IPS-11a (cell line): Measurements from ENCODE around the gene CNTNAP2.
A peak's percentile ranks its signal among the peaks of the same experiment; 100 is the strongest.

Source experiments
- H3K4me3 ChIP-seq: one replicate; pipeline ENCODE4 v1.5.1; 2013; ENCODE audit warnings: low read depth, low read length, control low read depth

CNTNAP2 gene

GRCh38 chr7:148340438-148341280 lies 2224.1 kb downstream of the CNTNAP2 start:
- H3K4me3 ChIP-seq: peak overlapping the region; percentile 69

- no peak overlapping the region for H3K4me3 ChIP-seq
Measured at GRCh38 chr7:148344406-148344805, 2227.8 kb downstream of the CNTNAP2 start.

- no peak overlapping the region for H3K4me3 ChIP-seq
Measured at GRCh38 chr7:148347981-148348380, 2231.4 kb downstream of the CNTNAP2 start.

- H3K4me3 ChIP-seq: no peak overlapping the region
Measured at GRCh38 chr7:148348466-148348865, 2231.9 kb downstream of the CNTNAP2 start.

- no peak overlapping the region for H3K4me3 ChIP-seq
Measured at GRCh38 chr7:148356303-148356702, 2239.7 kb downstream of the CNTNAP2 start.

GRCh38 chr7:148362541-148362940 lies 2245.9 kb downstream of the CNTNAP2 start:
- H3K4me3 ChIP-seq: no peak overlapping the region

GRCh38 chr7:148367731-148368475 lies 2251.3 kb downstream of the CNTNAP2 start:
- no peak overlapping the region for H3K4me3 ChIP-seq

- H3K4me3 ChIP-seq: no peak overlapping the region
Measured at GRCh38 chr7:148368562-148368961, 2252.0 kb downstream of the CNTNAP2 start.

GRCh38 chr7:148371280-148371937 lies 2254.8 kb downstream of the CNTNAP2 start:
- H3K4me3 ChIP-seq: no peak overlapping the region

GRCh38 chr7:148374396-148375259 lies 2258.0 kb downstream of the CNTNAP2 start:
- H3K4me3 ChIP-seq: no peak overlapping the region

GRCh38 chr7:148379677-148380076 lies 2263.1 kb downstream of the CNTNAP2 start:
- H3K4me3 ChIP-seq: no peak overlapping the region

GRCh38 chr7:148380596-148381419 lies 2264.2 kb downstream of the CNTNAP2 start:
- no peak overlapping the region for H3K4me3 ChIP-seq

- H3K4me3 ChIP-seq: no peak overlapping the region
Measured at GRCh38 chr7:148382596-148382995, 2266.0 kb downstream of the CNTNAP2 start.

GRCh38 chr7:148383651-148384050 lies 2267.1 kb downstream of the CNTNAP2 start:
- H3K4me3 ChIP-seq: no peak overlapping the region

GRCh38 chr7:148385009-148385682 lies 2268.5 kb downstream of the CNTNAP2 start:
- no peak overlapping the region for H3K4me3 ChIP-seq

- H3K4me3 ChIP-seq: no peak overlapping the region
Measured at GRCh38 chr7:148390381-148390780, 2273.8 kb downstream of the CNTNAP2 start.

GRCh38 chr7:148391591-148391990 lies 2275.0 kb downstream of the CNTNAP2 start:
- H3K4me3 ChIP-seq: no peak overlapping the region

- no peak overlapping the region for H3K4me3 ChIP-seq
Measured at GRCh38 chr7:148394582-148394981, 2278.0 kb downstream of the CNTNAP2 start.

GRCh38 chr7:148395352-148395811 lies 2278.8 kb downstream of the CNTNAP2 start:
- H3K4me3 ChIP-seq: no peak overlapping the region
